ENCODE results near the gene TMBIM1. TPM values are rescaled to one million over a fixed set of nuclear protein-coding genes. Genes with fewer than 3 reads are reported as not detected.

Gene TMBIM1
- total RNA-seq, 1 experiment from 2014 or later = 91.0 TPM

GRCh38 chr2:218285604-218286003 lies 6.7 kb downstream of the TMBIM1 start (continued):
- TF ChIP-seq, protein P1, sequence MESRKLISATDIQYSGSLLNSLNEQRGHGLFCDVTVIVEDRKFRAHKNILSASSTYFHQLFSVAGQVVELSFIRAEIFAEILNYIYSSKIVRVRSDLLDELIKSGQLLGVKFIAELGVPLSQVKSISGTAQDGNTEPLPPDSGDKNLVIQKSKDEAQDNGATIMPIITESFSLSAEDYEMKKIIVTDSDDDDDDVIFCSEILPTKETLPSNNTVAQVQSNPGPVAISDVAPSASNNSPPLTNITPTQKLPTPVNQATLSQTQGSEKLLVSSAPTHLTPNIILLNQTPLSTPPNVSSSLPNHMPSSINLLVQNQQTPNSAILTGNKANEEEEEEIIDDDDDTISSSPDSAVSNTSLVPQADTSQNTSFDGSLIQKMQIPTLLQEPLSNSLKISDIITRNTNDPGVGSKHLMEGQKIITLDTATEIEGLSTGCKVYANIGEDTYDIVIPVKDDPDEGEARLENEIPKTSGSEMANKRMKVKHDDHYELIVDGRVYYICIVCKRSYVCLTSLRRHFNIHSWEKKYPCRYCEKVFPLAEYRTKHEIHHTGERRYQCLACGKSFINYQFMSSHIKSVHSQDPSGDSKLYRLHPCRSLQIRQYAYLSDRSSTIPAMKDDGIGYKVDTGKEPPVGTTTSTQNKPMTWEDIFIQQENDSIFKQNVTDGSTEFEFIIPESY (IDR thresholded peaks at IDR 0.05; ENCODE audit: extremely low read depth, insufficient replicate concordance, low read length) = no peak
- TF ChIP-seq, protein P2, sequence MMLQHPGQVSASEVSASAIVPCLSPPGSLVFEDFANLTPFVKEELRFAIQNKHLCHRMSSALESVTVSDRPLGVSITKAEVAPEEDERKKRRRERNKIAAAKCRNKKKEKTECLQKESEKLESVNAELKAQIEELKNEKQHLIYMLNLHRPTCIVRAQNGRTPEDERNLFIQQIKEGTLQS (IDR thresholded peaks at IDR 0.05) = no peak
- TF ChIP-seq, protein P3, sequence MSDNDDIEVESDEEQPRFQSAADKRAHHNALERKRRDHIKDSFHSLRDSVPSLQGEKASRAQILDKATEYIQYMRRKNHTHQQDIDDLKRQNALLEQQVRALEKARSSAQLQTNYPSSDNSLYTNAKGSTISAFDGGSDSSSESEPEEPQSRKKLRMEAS (IDR thresholded peaks at IDR 0.05) = no peak
- TF ChIP-seq ZFX (IDR thresholded peaks at IDR 0.05) = no peak
- TF ChIP-seq ELF1 (IDR thresholded peaks at IDR 0.05; ENCODE audit: borderline replicate concordance, low read depth) = no peak
- TF ChIP-seq SP1 (IDR thresholded peaks at IDR 0.05; ENCODE audit: low read depth) = no peak

GRCh38 chr2:218284106-218284811 lies 8.0 kb downstream of the TMBIM1 start:
- Histone ChIP-seq H3K79me2 (ENCODE audit: insufficient read depth, low read length) (peaks cover 69% of the 10 kb centered on the region), H3K36me3 (ENCODE audit: control insufficient read depth in 1 of 2, insufficient read depth in 2 of 2, low read length in 2 of 2) (peaks cover 13 to 14% of the 10 kb centered on the region in 2 experiments; a peak in 2 of 4 replicates), H3K27ac (ENCODE audit: low read depth, low read length) (no peak overlapping the region), H3K27me3 (ENCODE audit: insufficient read depth, low read length) (no peaks in the 10 kb centered on the region), H3K9me2 (ENCODE audit: insufficient read depth) (no peaks in the 10 kb centered on the region), H3K4me1 (ENCODE audit: control insufficient read depth in 1 of 2, insufficient read depth in 2 of 2, low read length in 2 of 2) (peaks cover 21 to 48% of the 10 kb centered on the region in 2 experiments), H4K20me1 (ENCODE audit: insufficient read depth) (no peaks in the 10 kb centered on the region), H3K9ac (ENCODE audit: low read length) (peak overlapping the region; percentile 78; the same call in 1 of the 2 replicates), H3K4me2 (ENCODE audit: low read length) (peak overlapping the region; percentile 19; the same call in 1 of the 2 replicates), H2AFZ (ENCODE audit: low read depth, low read length, poor library complexity, severe bottlenecking) (no peak overlapping the region), H3K4me3 (replicated peaks in 1 of 2; ENCODE audit: low read depth in 1 of 2, low read length in 2 of 2) (no peak overlapping the region), H3K9me3 (ENCODE audit: control insufficient read depth in 1 of 2, insufficient read depth in 1 of 2, low read depth in 1 of 2, low read length in 2 of 2) (no peaks in the 10 kb centered on the region)
- CTCF ChIA-PET = no interaction called here
- DNase-seq (ENCODE audit: low read depth, low spot score) = no peak
- POLR2A ChIA-PET = no interaction called here
- RAD21 ChIA-PET (ENCODE audit: low non-redundant PET in 1 of 2, low total read pairs in 2 of 2, uncharacterized antibody in 2 of 2, unreplicated experiment in 2 of 2) = no interaction called here
- intact Hi-C loops (cut with micrococcal nuclease) = no loop called here
- no peak for ATAC-seq
- TF ChIP-seq ZFX (IDR thresholded peaks at IDR 0.05) = no peak
- TF ChIP-seq CEBPB (IDR thresholded peaks at IDR 0.05; ENCODE audit: low read depth) = no peak
- no peak for TF ChIP-seq ELF1 (IDR thresholded peaks at IDR 0.05; ENCODE audit: borderline replicate concordance, low read depth)
- TF ChIP-seq, protein P1 (IDR thresholded peaks at IDR 0.05; ENCODE audit: extremely low read depth, insufficient replicate concordance, low read length) = no peak
- TF ChIP-seq EGR1 (IDR thresholded peaks at IDR 0.05; ENCODE audit: low read depth) = no peak
- no peak for TF ChIP-seq EZH2 (IDR thresholded peaks at IDR 0.05)
- no peak for TF ChIP-seq POLR2AphosphoS5 (IDR thresholded peaks at IDR 0.05; ENCODE audit: low read depth, low read length)
- no peak for TF ChIP-seq EZH2phosphoT487 (IDR thresholded peaks at IDR 0.05; ENCODE audit: borderline replicate concordance)
- no peak for TF ChIP-seq YY1 (IDR thresholded peaks at IDR 0.05; ENCODE audit: extremely low read depth, insufficient replicate concordance, low read depth, low read length)
- TF ChIP-seq REST (IDR thresholded peaks at IDR 0.05; ENCODE audit: low read depth) = no peak
- TF ChIP-seq ZNF274 (IDR thresholded peaks at IDR 0.05; ENCODE audit: low read depth, low read length) = no peak
- BruUV-seq (replicated peaks) = no TSS peak
